MM.1S (cell line): ENCODE data around the gene ASCL2.

ENCODE experiments used
- DNase-seq: peaks from one replicate; pipeline ENCODE4 v3.0.0-alpha.2; 2015
- H2AFZ ChIP-seq: fragments of 300-600 bp; sonication (generic); 2 replicates; pipeline ENCODE4 v1.6.0; 2016; ENCODE audit warnings: antibody characterized with exemption, low read length
- H3F3A ChIP-seq: fragments of 300-600 bp; sonication (generic); 2 replicates; pipeline ENCODE4 v1.6.1; 2016; ENCODE audit warnings: mild to moderate bottlenecking, antibody characterized with exemption, low read length, moderate library complexity, mixed read lengths; ENCODE audit not compliant: insufficient read depth
- H3K27ac ChIP-seq: fragments of 300-600 bp; sonication (generic); 2 replicates; pipeline ENCODE4 v1.5.1; 2016; ENCODE audit warnings: mild to moderate bottlenecking, low read length
- H3K27me3 ChIP-seq: fragments of 300-600 bp; sonication (generic); replicated peaks from 2 replicates; pipeline ENCODE4 v1.6.0; 2016; ENCODE audit warnings: low read length; ENCODE audit not compliant: insufficient read depth
- H3K36me3 ChIP-seq: fragments of 300-600 bp; sonication (generic); replicated peaks from 2 replicates; pipeline ENCODE4 v1.6.1; 2016; ENCODE audit warnings: mild to moderate bottlenecking, low read length, mixed read lengths; ENCODE audit not compliant: insufficient read depth
- H3K4me1 ChIP-seq: fragments of 300-600 bp; sonication (generic); 2 replicates; pipeline ENCODE4 v1.6.1; 2016; ENCODE audit warnings: low read length, mixed read lengths
- H3K4me2 ChIP-seq: fragments of 300-600 bp; sonication (generic); 2 replicates; pipeline ENCODE4 v1.6.0; 2016; ENCODE audit warnings: low read depth, low read length
- H3K4me3 ChIP-seq: fragments of 300-600 bp; sonication (generic); 2 replicates; pipeline ENCODE4 v1.5.1; 2016; ENCODE audit warnings: low read length, mixed read lengths
- H3K79me2 ChIP-seq: fragments of 300-600 bp; sonication (generic); 2 replicates; pipeline ENCODE4 v1.6.1; 2016; ENCODE audit warnings: mixed run types, low read length, mixed read lengths
- H3K9ac ChIP-seq: fragments of 300-600 bp; sonication (generic); 2 replicates; pipeline ENCODE4 v1.6.1; 2016; ENCODE audit warnings: low read length, mixed read lengths
- H3K9me2 ChIP-seq: fragments of 300-600 bp; sonication (generic); replicated peaks from 2 replicates; pipeline ENCODE4 v1.6.1; 2016; ENCODE audit warnings: mild to moderate bottlenecking, low read length, mixed read lengths; ENCODE audit not compliant: insufficient read depth
- H3K9me3 ChIP-seq: fragments of 300-600 bp; sonication (generic); replicated peaks from 2 replicates; pipeline ENCODE4 v1.6.1; 2016; ENCODE audit warnings: mild to moderate bottlenecking, low read length, mixed read lengths; ENCODE audit not compliant: insufficient read depth
- H4K20me1 ChIP-seq: fragments of 300-600 bp; sonication (generic); 2 replicates; pipeline ENCODE4 v1.6.1; 2016; ENCODE audit warnings: mild to moderate bottlenecking, low read length, moderate library complexity, mixed read lengths; ENCODE audit not compliant: insufficient read depth
- CTCF ChIP-seq: fragments of 300-600 bp; sonication (generic); IDR thresholded peaks from 2 replicates; pipeline ENCODE4 v1.5.1; 2016; ENCODE audit warnings: antibody characterized with exemption, low read length, mixed read lengths
- EZH2 ChIP-seq: fragments of 300-600 bp; sonication (generic); optimal IDR thresholded peaks from 2 replicates; pipeline ENCODE3; 2017; ENCODE audit warnings: low read depth, mild to moderate bottlenecking, antibody characterized with exemption, low read length, mixed read lengths
- EZH2phosphoT487 ChIP-seq: fragments of 300-600 bp; sonication (generic); IDR thresholded peaks from 2 replicates; pipeline ENCODE4 v1.6.1; 2018; ENCODE audit warnings: antibody characterized with exemption, low read length

Gene ASCL2

GRCh38 chr11:2305140-2305778, 34.9 kb upstream of the ASCL2 start:
- Histone ChIP-seq H3K9ac (no peak overlapping the region), H3K4me2 (no peak overlapping the region)

GRCh38 chr11:2304506-2305139, 34.2 kb upstream of the ASCL2 start:
- H3K4me2 ChIP-seq, result no peak overlapping the region
- H3K9me2 ChIP-seq, result no peaks in the 10 kb centered on the region
- H3K27me3 ChIP-seq, result peaks cover 57% of the 10 kb centered on the region
- no peaks in the 10 kb centered on the region for H3K9me3 ChIP-seq
- no peak for TF ChIP-seq CTCF
- no peak for TF ChIP-seq EZH2
- no peak for TF ChIP-seq EZH2phosphoT487
- H3K36me3 ChIP-seq, result no peaks in the 10 kb centered on the region
- no peak overlapping the region for H3K9ac ChIP-seq
- DNase-seq, result no peak
- H3K27ac ChIP-seq, result no peak overlapping the region
- H3K79me2 ChIP-seq, result no peaks in the 10 kb centered on the region
- no peak overlapping the region for H2AFZ ChIP-seq
- no peaks in the 10 kb centered on the region for H4K20me1 ChIP-seq
- H3K4me1 ChIP-seq, result peaks cover 10% of the 10 kb centered on the region
- no peaks in the 10 kb centered on the region for H3F3A ChIP-seq
- no peak overlapping the region for H3K4me3 ChIP-seq

More at GRCh38 chr11:2305140-2305778, 34.9 kb upstream of the ASCL2 start:
- no peaks in the 10 kb centered on the region for H4K20me1 ChIP-seq
- H2AFZ ChIP-seq, result no peak overlapping the region
- no peaks in the 10 kb centered on the region for H3F3A ChIP-seq
- peak; percentile 66 for DNase-seq
- H3K27me3 ChIP-seq, result peaks cover 61% of the 10 kb centered on the region
- H3K79me2 ChIP-seq, result no peaks in the 10 kb centered on the region
- H3K9me3 ChIP-seq, result no peaks in the 10 kb centered on the region
- no peaks in the 10 kb centered on the region for H3K9me2 ChIP-seq
- peak; percentile 80 for TF ChIP-seq CTCF
- no peak for TF ChIP-seq EZH2phosphoT487
- H3K4me1 ChIP-seq, result peaks cover 10% of the 10 kb centered on the region
- H3K36me3 ChIP-seq, result no peaks in the 10 kb centered on the region
- no peak overlapping the region for H3K27ac ChIP-seq
- H3K4me3 ChIP-seq, result no peak overlapping the region

GRCh38 chr11:2303627-2304505, 33.5 kb upstream of the ASCL2 start:
- Histone ChIP-seq H3K4me3 (no peak overlapping the region), H3K27ac (no peak overlapping the region), H3K9ac (no peak overlapping the region), H3K36me3 (no peaks in the 10 kb centered on the region), H3K79me2 (no peaks in the 10 kb centered on the region), H3K9me2 (no peaks in the 10 kb centered on the region), H2AFZ (no peak overlapping the region), H3K27me3 (peaks cover 57% of the 10 kb centered on the region), H4K20me1 (no peaks in the 10 kb centered on the region), H3K4me1 (peaks cover 10% of the 10 kb centered on the region), H3K4me2 (no peak overlapping the region), H3K9me3 (no peaks in the 10 kb centered on the region), H3F3A (no peaks in the 10 kb centered on the region)
- TF ChIP-seq EZH2phosphoT487 (no peak), EZH2 (no peak)
- DNase-seq, result no peak
